ENCODE data around the gene PTMA. TPM values are rescaled to one million over a fixed set of nuclear protein-coding genes. Genes with fewer than 3 reads are reported as not detected.

Gene PTMA
- total RNA-seq, 1 experiment from 2014 or later = 1,708 TPM

DNA sequence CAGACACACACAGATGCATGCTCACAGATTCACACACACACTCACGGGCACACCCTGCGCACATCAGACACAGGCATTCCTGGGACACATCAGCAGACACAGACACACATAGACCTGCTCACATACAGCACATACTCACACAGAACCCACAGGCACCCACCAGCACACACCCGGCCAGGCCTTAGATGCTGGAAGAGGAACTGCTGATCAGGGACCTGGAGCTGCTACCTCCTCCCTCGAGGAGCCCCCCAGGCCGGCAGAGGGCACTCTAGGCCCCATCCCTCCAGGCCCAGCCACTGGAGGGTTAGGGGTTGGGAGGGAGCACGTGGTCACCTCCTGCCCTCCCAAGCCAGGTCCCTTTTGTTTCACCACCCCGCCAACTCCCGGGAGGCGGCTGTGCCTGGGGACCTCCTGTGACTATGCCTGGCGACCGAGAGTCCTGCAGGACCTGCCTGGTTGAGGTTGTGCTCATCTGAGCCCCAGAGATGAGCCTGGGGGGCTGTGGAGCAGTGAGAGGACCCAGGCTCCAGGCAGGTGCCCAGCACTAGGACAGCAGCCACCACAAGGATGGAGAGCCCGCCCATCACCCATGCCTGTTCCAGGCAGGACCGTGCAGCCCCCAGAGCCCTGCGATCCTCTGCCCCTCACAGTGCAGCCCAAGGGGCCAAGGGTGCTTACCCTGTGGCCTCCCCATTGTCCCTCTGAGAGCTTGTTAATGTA lies 21.0 kb upstream of the PTMA start:
- H3K36me3 ChIP-seq (ENCODE audit: insufficient read depth, low read length, poor library complexity, severe bottlenecking) = no peaks in the 10 kb centered on the region
- ChIA-PET CTCF (interaction anchor here (1.0 kb wide), 1 partner anchor 10 kb away, joined by 16 read pairs; no protein-coding TSS in a partner anchor), POLR2A (ENCODE audit: low non-redundant PET) (no interaction called here)
- H3K4me3 ChIP-seq (ENCODE audit: low read depth, low read length, poor library complexity, severe bottlenecking) = no peak overlapping the region
- no peak overlapping the region for H3K27ac ChIP-seq (ENCODE audit: low read depth, low read length, poor library complexity, severe bottlenecking)
- peak; percentile 44 for DNase-seq (ENCODE audit: low spot score)
- BruUV-seq (replicated peaks) = no TSS peak
- TF ChIP-seq CTCF (conservative IDR thresholded peaks at IDR 0.05; ENCODE audit: low read depth, low read length) (peak; percentile 55), EZH2 (IDR thresholded peaks at IDR 0.05; ENCODE audit: borderline replicate concordance, low read depth, low read length, poor library complexity, severe bottlenecking) (no peak)
- intact Hi-C loops (cut with micrococcal nuclease; ENCODE audit: unreplicated experiment) = no loop called here
- H3K27me3 ChIP-seq (replicated peaks; ENCODE audit: insufficient read depth, low read depth, low read length, poor library complexity) = no peaks in the 10 kb centered on the region
- H3K9me3 ChIP-seq (ENCODE audit: low read depth, low read length, poor library complexity, severe bottlenecking) = no peaks in the 10 kb centered on the region
- no peaks in the 10 kb centered on the region for H3K4me1 ChIP-seq (ENCODE audit: insufficient read depth, low read length, poor library complexity, severe bottlenecking)

- no peak overlapping the region for H3K4me3 ChIP-seq (ENCODE audit: low read depth, low read length, poor library complexity, severe bottlenecking)
- DNase-seq (ENCODE audit: low spot score) = no peak
- H3K27ac ChIP-seq (ENCODE audit: low read depth, low read length, poor library complexity, severe bottlenecking) = no peak overlapping the region
- ChIA-PET CTCF (no interaction called here), POLR2A (ENCODE audit: low non-redundant PET) (no interaction called here)
- no peak for TF ChIP-seq EZH2 (IDR thresholded peaks at IDR 0.05; ENCODE audit: borderline replicate concordance, low read depth, low read length, poor library complexity, severe bottlenecking)
- no peak for TF ChIP-seq CTCF (conservative IDR thresholded peaks at IDR 0.05; ENCODE audit: low read depth, low read length)
- intact Hi-C loops (cut with micrococcal nuclease; ENCODE audit: unreplicated experiment) = no loop called here
- H3K9me3 ChIP-seq (ENCODE audit: low read depth, low read length, poor library complexity, severe bottlenecking) = no peaks in the 10 kb centered on the region
- H3K36me3 ChIP-seq (ENCODE audit: insufficient read depth, low read length, poor library complexity, severe bottlenecking) = no peaks in the 10 kb centered on the region
- no TSS peak for BruUV-seq (replicated peaks)
- no peaks in the 10 kb centered on the region for H3K27me3 ChIP-seq (replicated peaks; ENCODE audit: insufficient read depth, low read depth, low read length, poor library complexity)
- no peaks in the 10 kb centered on the region for H3K4me1 ChIP-seq (ENCODE audit: insufficient read depth, low read length, poor library complexity, severe bottlenecking)
Measured at GRCh38 chr2:231687961-231688360, 20.4 kb upstream of the PTMA start.

GRCh38 chr2:231688719-231689118 lies 19.6 kb upstream of the PTMA start:
- Histone ChIP-seq H3K4me3 (ENCODE audit: low read depth, low read length, poor library complexity, severe bottlenecking) (no peak overlapping the region), H3K27ac (ENCODE audit: low read depth, low read length, poor library complexity, severe bottlenecking) (no peak overlapping the region), H3K36me3 (ENCODE audit: insufficient read depth, low read length, poor library complexity, severe bottlenecking) (no peaks in the 10 kb centered on the region), H3K4me1 (ENCODE audit: insufficient read depth, low read length, poor library complexity, severe bottlenecking) (no peaks in the 10 kb centered on the region), H3K27me3 (replicated peaks; ENCODE audit: insufficient read depth, low read depth, low read length, poor library complexity) (no peaks in the 10 kb centered on the region), H3K9me3 (ENCODE audit: low read depth, low read length, poor library complexity, severe bottlenecking) (no peaks in the 10 kb centered on the region)
- intact Hi-C loops (cut with micrococcal nuclease; ENCODE audit: unreplicated experiment) = no loop called here
- ChIA-PET CTCF (no interaction called here), POLR2A (ENCODE audit: low non-redundant PET) (no interaction called here)
- TF ChIP-seq EZH2 (IDR thresholded peaks at IDR 0.05; ENCODE audit: borderline replicate concordance, low read depth, low read length, poor library complexity, severe bottlenecking) = no peak
- TF ChIP-seq CTCF (conservative IDR thresholded peaks at IDR 0.05; ENCODE audit: low read depth, low read length) = no peak
- no TSS peak for BruUV-seq (replicated peaks)
- DNase-seq (ENCODE audit: low spot score) = no peak

All from A673 (cell line).